ENCODE measurements around the gene MRPL55. TPM values are rescaled to one million over a fixed set of nuclear protein-coding genes. Genes with fewer than 3 reads are reported as not detected.

The MRPL55 gene
- polyA plus RNA-seq, 1 donor from 2014 or later: 168 TPM

DNA sequence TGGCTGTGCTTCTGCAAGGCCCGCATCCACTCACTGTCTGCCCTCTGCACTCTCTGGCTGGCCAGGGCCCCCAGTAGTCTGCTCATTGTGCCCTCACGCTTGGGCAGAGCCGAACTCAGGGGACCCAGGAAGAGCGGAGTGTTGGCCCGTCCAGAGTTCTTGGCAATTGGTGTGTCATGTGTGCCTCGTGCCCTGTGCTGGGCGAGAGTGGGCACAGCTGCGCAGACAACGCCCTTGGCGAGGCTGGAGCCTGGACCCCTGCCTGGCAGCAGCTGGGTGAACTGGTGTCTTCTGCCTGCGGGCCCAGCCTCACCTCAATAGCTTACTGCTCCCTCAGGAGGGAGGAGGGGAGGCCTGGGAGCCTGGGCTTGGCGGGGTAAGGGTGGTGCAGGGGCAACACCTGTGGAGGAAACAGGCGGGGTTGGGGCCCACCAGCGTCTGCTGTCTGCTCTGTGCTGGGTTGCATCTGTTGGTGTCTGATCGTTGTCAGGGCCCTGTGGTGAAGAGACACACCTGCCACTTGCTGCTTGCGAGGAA is 33.1 kb upstream of the MRPL55 start:
- H4K20me1 ChIP-seq (ENCODE audit: insufficient read depth): peaks cover 16% of the 10 kb centered on the region
- no peak overlapping the region for H3K9ac ChIP-seq (ENCODE audit: low read length)
- no peak overlapping the region for H3K4me2 ChIP-seq (ENCODE audit: low read length)
- H3K4me3 ChIP-seq (ENCODE audit: low read length): peak overlapping the region; percentile 69
- H3K27ac ChIP-seq (ENCODE audit: low read length): no peak overlapping the region
- H3K36me3 ChIP-seq (ENCODE audit: insufficient read depth, low read length): no peaks in the 10 kb centered on the region
- H3K79me2 ChIP-seq (replicated peaks; ENCODE audit: insufficient read depth, low read length): peaks cover 26% of the 10 kb centered on the region
- TF ChIP-seq RAD21 (conservative IDR thresholded peaks at IDR 0.05) (no peak), POLR2AphosphoS5 (IDR thresholded peaks at IDR 0.05) (no peak), SMC3 (conservative IDR thresholded peaks at IDR 0.05; ENCODE audit: poor library complexity) (no peak), EZH2 (IDR thresholded peaks at IDR 0.05; ENCODE audit: borderline replicate concordance, insufficient read depth, low read length, poor library complexity, severe bottlenecking) (no peak), TAF1 (IDR thresholded peaks at IDR 0.05; ENCODE audit: low read depth) (no peak), MXI1 (conservative IDR thresholded peaks at IDR 0.05; ENCODE audit: poor library complexity, severe bottlenecking) (no peak), EP300 (conservative IDR thresholded peaks at IDR 0.05; ENCODE audit: poor library complexity, severe bottlenecking) (no peak)
- TF ChIP-seq, protein P1, sequence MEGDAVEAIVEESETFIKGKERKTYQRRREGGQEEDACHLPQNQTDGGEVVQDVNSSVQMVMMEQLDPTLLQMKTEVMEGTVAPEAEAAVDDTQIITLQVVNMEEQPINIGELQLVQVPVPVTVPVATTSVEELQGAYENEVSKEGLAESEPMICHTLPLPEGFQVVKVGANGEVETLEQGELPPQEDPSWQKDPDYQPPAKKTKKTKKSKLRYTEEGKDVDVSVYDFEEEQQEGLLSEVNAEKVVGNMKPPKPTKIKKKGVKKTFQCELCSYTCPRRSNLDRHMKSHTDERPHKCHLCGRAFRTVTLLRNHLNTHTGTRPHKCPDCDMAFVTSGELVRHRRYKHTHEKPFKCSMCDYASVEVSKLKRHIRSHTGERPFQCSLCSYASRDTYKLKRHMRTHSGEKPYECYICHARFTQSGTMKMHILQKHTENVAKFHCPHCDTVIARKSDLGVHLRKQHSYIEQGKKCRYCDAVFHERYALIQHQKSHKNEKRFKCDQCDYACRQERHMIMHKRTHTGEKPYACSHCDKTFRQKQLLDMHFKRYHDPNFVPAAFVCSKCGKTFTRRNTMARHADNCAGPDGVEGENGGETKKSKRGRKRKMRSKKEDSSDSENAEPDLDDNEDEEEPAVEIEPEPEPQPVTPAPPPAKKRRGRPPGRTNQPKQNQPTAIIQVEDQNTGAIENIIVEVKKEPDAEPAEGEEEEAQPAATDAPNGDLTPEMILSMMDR (IDR thresholded peaks at IDR 0.05; ENCODE audit: poor library complexity, severe bottlenecking): no peak
- TF ChIP-seq, protein P2, sequence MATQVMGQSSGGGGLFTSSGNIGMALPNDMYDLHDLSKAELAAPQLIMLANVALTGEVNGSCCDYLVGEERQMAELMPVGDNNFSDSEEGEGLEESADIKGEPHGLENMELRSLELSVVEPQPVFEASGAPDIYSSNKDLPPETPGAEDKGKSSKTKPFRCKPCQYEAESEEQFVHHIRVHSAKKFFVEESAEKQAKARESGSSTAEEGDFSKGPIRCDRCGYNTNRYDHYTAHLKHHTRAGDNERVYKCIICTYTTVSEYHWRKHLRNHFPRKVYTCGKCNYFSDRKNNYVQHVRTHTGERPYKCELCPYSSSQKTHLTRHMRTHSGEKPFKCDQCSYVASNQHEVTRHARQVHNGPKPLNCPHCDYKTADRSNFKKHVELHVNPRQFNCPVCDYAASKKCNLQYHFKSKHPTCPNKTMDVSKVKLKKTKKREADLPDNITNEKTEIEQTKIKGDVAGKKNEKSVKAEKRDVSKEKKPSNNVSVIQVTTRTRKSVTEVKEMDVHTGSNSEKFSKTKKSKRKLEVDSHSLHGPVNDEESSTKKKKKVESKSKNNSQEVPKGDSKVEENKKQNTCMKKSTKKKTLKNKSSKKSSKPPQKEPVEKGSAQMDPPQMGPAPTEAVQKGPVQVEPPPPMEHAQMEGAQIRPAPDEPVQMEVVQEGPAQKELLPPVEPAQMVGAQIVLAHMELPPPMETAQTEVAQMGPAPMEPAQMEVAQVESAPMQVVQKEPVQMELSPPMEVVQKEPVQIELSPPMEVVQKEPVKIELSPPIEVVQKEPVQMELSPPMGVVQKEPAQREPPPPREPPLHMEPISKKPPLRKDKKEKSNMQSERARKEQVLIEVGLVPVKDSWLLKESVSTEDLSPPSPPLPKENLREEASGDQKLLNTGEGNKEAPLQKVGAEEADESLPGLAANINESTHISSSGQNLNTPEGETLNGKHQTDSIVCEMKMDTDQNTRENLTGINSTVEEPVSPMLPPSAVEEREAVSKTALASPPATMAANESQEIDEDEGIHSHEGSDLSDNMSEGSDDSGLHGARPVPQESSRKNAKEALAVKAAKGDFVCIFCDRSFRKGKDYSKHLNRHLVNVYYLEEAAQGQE (IDR thresholded peaks at IDR 0.05; ENCODE audit: borderline replicate concordance): no peak
- H3F3A ChIP-seq (ENCODE audit: insufficient read depth, low read length, poor library complexity, severe bottlenecking): no peaks in the 10 kb centered on the region
- no peak overlapping the region for H2AFZ ChIP-seq (ENCODE audit: low read depth, low read length)
- H3K9me3 ChIP-seq (ENCODE audit: low read length): no peaks in the 10 kb centered on the region
- peaks cover 5% of the 10 kb centered on the region for H3K27me3 ChIP-seq (ENCODE audit: insufficient read depth, low read depth, low read length)
- no peaks in the 10 kb centered on the region for H3K9me2 ChIP-seq (ENCODE audit: insufficient read depth, low read length)

DNA sequence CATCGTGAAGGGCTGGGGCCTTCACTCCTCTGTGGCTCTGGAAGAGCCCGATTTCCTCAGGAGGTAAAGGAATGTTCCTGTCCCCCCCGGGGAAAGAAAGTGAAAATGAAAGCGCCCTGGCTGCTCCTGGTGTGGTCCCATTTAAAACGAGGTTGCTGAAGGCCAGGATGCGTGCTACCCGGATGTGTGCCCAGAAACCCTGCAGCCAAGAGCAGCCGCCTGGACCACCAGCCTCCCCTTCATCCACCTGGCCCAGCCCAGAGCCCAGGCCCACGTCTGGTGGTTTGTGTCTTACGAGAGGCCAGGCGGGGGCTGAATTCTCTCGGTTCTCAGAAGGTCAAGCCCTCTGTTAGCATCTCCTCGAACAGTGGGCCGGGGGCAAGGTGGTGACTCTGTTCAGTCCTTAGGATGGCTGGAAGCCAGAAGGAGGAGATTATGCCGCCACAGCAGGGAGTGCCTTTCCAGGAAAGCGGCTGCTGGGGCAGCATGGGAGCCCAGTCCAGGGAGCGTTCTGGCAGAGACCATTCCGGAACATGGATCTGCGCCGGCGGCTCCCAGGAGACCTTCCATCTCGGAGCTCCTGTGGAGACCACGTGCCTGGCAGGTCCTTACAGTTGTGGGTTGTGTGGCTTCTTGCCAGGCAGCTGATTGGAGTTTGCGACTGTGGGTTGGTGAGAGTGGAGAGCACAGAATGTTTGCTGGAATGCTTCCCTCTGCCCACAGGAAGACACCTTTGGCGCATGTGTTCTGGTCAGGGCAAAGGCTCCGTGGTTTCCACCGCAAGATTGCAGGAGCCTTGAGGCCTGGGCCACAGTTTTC is 32.3 kb upstream of the MRPL55 start:
- Histone ChIP-seq H3K9me3 (ENCODE audit: low read length) (no peaks in the 10 kb centered on the region), H3K27me3 (ENCODE audit: insufficient read depth, low read depth, low read length) (peaks cover 10% of the 10 kb centered on the region), H3K36me3 (ENCODE audit: insufficient read depth, low read length) (no peaks in the 10 kb centered on the region), H3K9ac (ENCODE audit: low read length) (peak overlapping the region; percentile 91), H3K4me2 (ENCODE audit: low read length) (peak overlapping the region; percentile 96), H3K27ac (ENCODE audit: low read length) (peak overlapping the region; percentile 86), H3K9me2 (ENCODE audit: insufficient read depth, low read length) (no peaks in the 10 kb centered on the region), H2AFZ (ENCODE audit: low read depth, low read length) (no peak overlapping the region), H4K20me1 (ENCODE audit: insufficient read depth) (peaks cover 16% of the 10 kb centered on the region), H3K4me3 (ENCODE audit: low read length) (peak overlapping the region; percentile 69), H3F3A (ENCODE audit: insufficient read depth, low read length, poor library complexity, severe bottlenecking) (no peaks in the 10 kb centered on the region), H3K79me2 (replicated peaks; ENCODE audit: insufficient read depth, low read length) (peaks cover 26% of the 10 kb centered on the region)
- TF ChIP-seq RAD21 (conservative IDR thresholded peaks at IDR 0.05): no peak
- TF ChIP-seq EZH2 (IDR thresholded peaks at IDR 0.05; ENCODE audit: borderline replicate concordance, insufficient read depth, low read length, poor library complexity, severe bottlenecking): no peak
- TF ChIP-seq TAF1 (IDR thresholded peaks at IDR 0.05; ENCODE audit: low read depth): no peak
- TF ChIP-seq MXI1 (conservative IDR thresholded peaks at IDR 0.05; ENCODE audit: poor library complexity, severe bottlenecking): no peak
- TF ChIP-seq, protein P1 (IDR thresholded peaks at IDR 0.05; ENCODE audit: poor library complexity, severe bottlenecking): no peak
